GM10266 (cell line): ENCODE results near the gene CIAO1.

Source experiments
- DNase-seq: peaks from one replicate; pipeline ENCODE4 v3.0.0; 2012; ENCODE audit errors: extremely low spot score
- CTCF ChIP-seq: IDR thresholded peaks from 2 replicates; pipeline ENCODE4 v1.5.1; 2012; ENCODE audit warnings: mild to moderate bottlenecking, low read depth; ENCODE audit not compliant: control insufficient read depth, insufficient read depth; ENCODE audit errors: missing control alignments

The CIAO1 gene

DNA sequence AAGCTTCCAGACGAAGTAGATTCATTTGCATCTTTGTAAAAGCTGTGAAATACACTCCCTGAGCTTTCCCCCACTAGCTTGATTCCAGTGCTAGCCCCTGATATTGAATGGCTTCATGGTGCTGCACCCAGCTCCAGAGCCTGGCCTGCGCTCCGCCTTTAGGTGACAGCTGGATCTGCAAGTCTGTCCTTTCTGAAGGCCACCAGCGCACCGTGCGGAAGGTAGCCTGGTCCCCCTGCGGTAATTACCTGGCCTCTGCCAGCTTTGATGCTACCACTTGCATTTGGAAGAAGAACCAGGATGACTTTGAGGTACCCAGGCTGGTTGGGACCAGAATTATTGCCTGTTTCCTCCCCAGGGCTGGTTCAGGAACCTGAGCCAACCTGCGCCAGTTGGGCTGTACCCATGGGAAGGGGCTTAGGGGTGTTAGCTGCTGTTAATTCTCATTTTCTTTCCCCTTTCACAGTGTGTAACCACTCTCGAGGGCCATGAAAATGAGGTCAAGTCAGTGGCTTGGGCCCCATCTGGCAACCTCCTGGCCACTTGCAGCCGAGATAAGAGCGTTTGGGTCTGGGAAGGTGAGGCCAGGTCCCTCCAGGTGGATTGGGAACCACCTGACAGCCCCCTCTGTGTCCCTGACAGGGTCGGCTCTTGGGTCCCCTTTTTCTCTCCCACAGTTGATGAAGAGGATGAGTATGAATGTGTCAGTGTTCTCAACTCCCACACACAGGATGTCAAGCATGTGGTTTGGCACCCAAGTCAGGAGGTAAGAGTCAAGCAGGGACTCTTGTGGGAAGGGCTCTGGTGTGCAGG is 1.3 kb downstream of the CIAO1 start:
- peak; percentile 35 for DNase-seq

DNA sequence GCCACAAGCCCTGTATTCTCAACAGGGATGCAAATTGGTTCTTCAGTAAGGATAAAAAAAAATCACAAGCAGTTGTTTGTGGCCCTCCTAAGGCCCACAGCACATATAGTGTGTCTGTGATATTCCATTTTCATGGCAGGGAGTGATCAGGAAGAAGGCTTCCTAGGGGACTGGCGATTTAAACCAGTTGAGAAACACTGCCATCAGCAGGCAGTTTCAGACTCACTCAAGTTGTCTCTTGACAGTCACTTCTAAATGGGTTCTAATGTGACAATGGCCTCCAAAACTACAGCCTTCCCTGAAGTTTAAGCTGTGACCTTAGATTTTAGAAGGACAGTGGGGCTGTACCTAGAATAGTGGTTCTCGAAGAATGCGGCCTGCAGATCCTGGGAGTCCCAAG is 6.0 kb downstream of the CIAO1 start:
- no peak for DNase-seq
- TF ChIP-seq CTCF: no peak

More for the DNA sequence above, 1.3 kb downstream of the CIAO1 start:
- peak; percentile 47 for TF ChIP-seq CTCF

- no peak for TF ChIP-seq CTCF
- DNase-seq: no peak
Measured at GRCh38 chr2:96273763-96274162, 7.7 kb downstream of the CIAO1 start.

GRCh38 chr2:96274355-96275056 is 8.5 kb downstream of the CIAO1 start:
- TF ChIP-seq CTCF: no peak
- DNase-seq: no peak

- TF ChIP-seq CTCF: no peak
- DNase-seq: no peak
Measured at GRCh38 chr2:96276787-96277499, 10.9 kb downstream of the CIAO1 start.

- no peak for TF ChIP-seq CTCF
- no peak for DNase-seq
Measured at GRCh38 chr2:96287273-96287856, 21.3 kb downstream of the CIAO1 start.
